HUES6 (cell line): Measurements from ENCODE around the gene GFRA1.

Experiments
- H3K27ac ChIP-seq: 2 replicates; pipeline ENCODE4 v1.7.0; 2013; ENCODE audit warnings: low read depth, mild to moderate bottlenecking, low read length, inconsistent platforms
- H3K27me3 ChIP-seq: 2 replicates; pipeline ENCODE4 v1.6.1; 2013; ENCODE audit warnings: low read length; ENCODE audit not compliant: control insufficient read depth, insufficient read depth
- H3K36me3 ChIP-seq: 2 replicates; pipeline ENCODE4 v1.6.1; 2013; ENCODE audit warnings: low read length; ENCODE audit not compliant: control insufficient read depth, insufficient read depth
- H3K4me1 ChIP-seq: 2 replicates; pipeline ENCODE4 v1.6.1; 2013; ENCODE audit warnings: low read length; ENCODE audit not compliant: control insufficient read depth, insufficient read depth
- H3K4me3 ChIP-seq: 2 replicates; pipeline ENCODE4 v1.5.1; 2013; ENCODE audit warnings: low read depth, low read length
- H3K9ac ChIP-seq: one replicate; pipeline ENCODE4 v1.6.1; 2013; ENCODE audit warnings: mild to moderate bottlenecking, low read length
- H3K9me3 ChIP-seq: 2 replicates; pipeline ENCODE4 v1.6.1; 2013; ENCODE audit warnings: low read depth, low read length; ENCODE audit not compliant: control insufficient read depth, insufficient read depth

GFRA1 gene

GRCh38 chr10:116110736-116111135 is 162.3 kb downstream of the GFRA1 start:
- Histone ChIP-seq H3K9me3 (no peaks in the 10 kb centered on the region), H3K4me1 (peaks cover 14% of the 10 kb centered on the region), H3K27me3 (no peaks in the 10 kb centered on the region), H3K36me3 (no peaks in the 10 kb centered on the region), H3K27ac (no peak overlapping the region), H3K9ac (no peak overlapping the region), H3K4me3 (no peak overlapping the region)

GRCh38 chr10:116109881-116110280 is 163.1 kb downstream of the GFRA1 start:
- Histone ChIP-seq H3K4me3 (no peak overlapping the region), H3K36me3 (no peaks in the 10 kb centered on the region), H3K9me3 (no peaks in the 10 kb centered on the region), H3K9ac (no peak overlapping the region), H3K27ac (no peak overlapping the region), H3K27me3 (no peaks in the 10 kb centered on the region), H3K4me1 (peaks cover 6% of the 10 kb centered on the region)

- Histone ChIP-seq H3K27ac (no peak overlapping the region), H3K9me3 (no peaks in the 10 kb centered on the region), H3K4me3 (no peak overlapping the region), H3K27me3 (no peaks in the 10 kb centered on the region), H3K4me1 (peaks cover 3% of the 10 kb centered on the region; the same call in 1 of the 2 replicates), H3K9ac (no peak overlapping the region), H3K36me3 (no peaks in the 10 kb centered on the region)
Observed at GRCh38 chr10:116109481-116109880, 163.5 kb downstream of the GFRA1 start.

GRCh38 chr10:116108095-116108494 is 164.9 kb downstream of the GFRA1 start:
- Histone ChIP-seq H3K27me3 (no peaks in the 10 kb centered on the region), H3K9ac (no peak overlapping the region), H3K27ac (no peak overlapping the region), H3K9me3 (no peaks in the 10 kb centered on the region), H3K36me3 (no peaks in the 10 kb centered on the region), H3K4me3 (no peak overlapping the region), H3K4me1 (peaks cover 3% of the 10 kb centered on the region; the same call in 1 of the 2 replicates)

- Histone ChIP-seq H3K9me3 (no peaks in the 10 kb centered on the region), H3K27me3 (no peaks in the 10 kb centered on the region), H3K4me1 (peaks cover under 1% of the 10 kb centered on the region; the same call in 1 of the 2 replicates), H3K27ac (no peak overlapping the region), H3K36me3 (no peaks in the 10 kb centered on the region), H3K9ac (no peak overlapping the region), H3K4me3 (no peak overlapping the region)
Observed at GRCh38 chr10:116106611-116107010, 166.4 kb downstream of the GFRA1 start.

- no peaks in the 10 kb centered on the region for H3K27me3 ChIP-seq
- H3K36me3 ChIP-seq: no peaks in the 10 kb centered on the region
- no peaks in the 10 kb centered on the region for H3K9me3 ChIP-seq
- H3K4me1 ChIP-seq: no peaks in the 10 kb centered on the region
- H3K4me3 ChIP-seq: no peak overlapping the region
- H3K27ac ChIP-seq: no peak overlapping the region
- H3K9ac ChIP-seq: no peak overlapping the region
Observed at GRCh38 chr10:116105264-116105663, 167.7 kb downstream of the GFRA1 start.

GRCh38 chr10:116104210-116104932 is 168.6 kb downstream of the GFRA1 start:
- no peaks in the 10 kb centered on the region for H3K9me3 ChIP-seq
- H3K36me3 ChIP-seq: no peaks in the 10 kb centered on the region
- no peaks in the 10 kb centered on the region for H3K4me1 ChIP-seq
- H3K27ac ChIP-seq: no peak overlapping the region
- H3K27me3 ChIP-seq: no peaks in the 10 kb centered on the region
- H3K9ac ChIP-seq: no peak overlapping the region
- H3K4me3 ChIP-seq: no peak overlapping the region

GRCh38 chr10:116103668-116104067 is 169.3 kb downstream of the GFRA1 start:
- Histone ChIP-seq H3K9me3 (no peaks in the 10 kb centered on the region), H3K36me3 (no peaks in the 10 kb centered on the region), H3K4me3 (no peak overlapping the region), H3K4me1 (no peaks in the 10 kb centered on the region), H3K27ac (no peak overlapping the region), H3K9ac (no peak overlapping the region), H3K27me3 (no peaks in the 10 kb centered on the region)

GRCh38 chr10:116101616-116102315 is 171.2 kb downstream of the GFRA1 start:
- H3K9me3 ChIP-seq: no peaks in the 10 kb centered on the region
- no peaks in the 10 kb centered on the region for H3K27me3 ChIP-seq
- H3K9ac ChIP-seq: no peak overlapping the region
- no peak overlapping the region for H3K4me3 ChIP-seq
- no peaks in the 10 kb centered on the region for H3K36me3 ChIP-seq
- H3K27ac ChIP-seq: no peak overlapping the region
- peaks cover 8% of the 10 kb centered on the region; the same call in 1 of the 2 replicates for H3K4me1 ChIP-seq

GRCh38 chr10:116100984-116101383 is 172.0 kb downstream of the GFRA1 start:
- Histone ChIP-seq H3K4me1 (peaks cover 8% of the 10 kb centered on the region; the same call in 1 of the 2 replicates), H3K36me3 (no peaks in the 10 kb centered on the region), H3K27me3 (no peaks in the 10 kb centered on the region), H3K27ac (no peak overlapping the region), H3K9me3 (no peaks in the 10 kb centered on the region), H3K9ac (no peak overlapping the region), H3K4me3 (no peak overlapping the region)

GRCh38 chr10:116099023-116099420 is 174.0 kb downstream of the GFRA1 start:
- Histone ChIP-seq H3K27me3 (no peaks in the 10 kb centered on the region), H3K27ac (no peak overlapping the region), H3K9me3 (no peaks in the 10 kb centered on the region), H3K4me3 (no peak overlapping the region), H3K9ac (no peak overlapping the region), H3K4me1 (peaks cover 8% of the 10 kb centered on the region; the same call in 1 of the 2 replicates), H3K36me3 (no peaks in the 10 kb centered on the region)
